ENCODE measurements around the gene HHAT. TPM values are rescaled to one million over a fixed set of nuclear protein-coding genes. Genes with fewer than 3 reads are reported as not detected.
A peak's percentile ranks its signal among the peaks of the same experiment; 100 is the strongest.

Gene HHAT
- total RNA-seq, 2 donors from 2014 or later: 7.5 to 9.2 TPM

DNA sequence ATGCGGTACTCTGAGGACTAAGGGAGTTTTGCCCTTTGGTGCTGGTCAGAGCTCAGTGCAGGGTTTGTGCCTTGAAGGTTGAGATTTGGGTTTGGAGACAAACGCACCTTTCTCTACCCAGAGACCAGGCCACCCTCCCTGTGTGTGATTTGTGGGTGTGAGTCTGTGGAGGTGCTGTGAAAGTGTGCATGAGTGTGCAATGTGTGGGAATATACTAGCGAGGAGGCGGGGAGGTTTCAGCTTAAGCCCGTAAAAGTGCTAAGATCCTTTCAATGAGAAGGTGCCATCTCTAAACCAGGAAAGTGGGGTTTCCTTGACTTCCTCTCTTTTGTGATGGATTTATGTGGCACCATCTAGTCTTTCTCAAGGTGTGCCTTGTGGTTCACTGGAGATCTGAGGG, 225.7 kb downstream of the HHAT start:
- no peaks in the 10 kb centered on the region for H3K27me3 Mint-ChIP-seq
- no peaks in the 10 kb centered on the region for H3K9me3 ChIP-seq (ENCODE audit: control insufficient read depth, low read length, poor library complexity, severe bottlenecking)
- no peaks in the 10 kb centered on the region for H3K4me1 Mint-ChIP-seq
- no peak overlapping the region for H3K27ac Mint-ChIP-seq
- H3K36me3 Mint-ChIP-seq (ENCODE audit: low read depth): no peaks in the 10 kb centered on the region
- DNase-seq: no peak
- no peak overlapping the region for H3K4me3 Mint-ChIP-seq
- ATAC-seq: no peak

DNA sequence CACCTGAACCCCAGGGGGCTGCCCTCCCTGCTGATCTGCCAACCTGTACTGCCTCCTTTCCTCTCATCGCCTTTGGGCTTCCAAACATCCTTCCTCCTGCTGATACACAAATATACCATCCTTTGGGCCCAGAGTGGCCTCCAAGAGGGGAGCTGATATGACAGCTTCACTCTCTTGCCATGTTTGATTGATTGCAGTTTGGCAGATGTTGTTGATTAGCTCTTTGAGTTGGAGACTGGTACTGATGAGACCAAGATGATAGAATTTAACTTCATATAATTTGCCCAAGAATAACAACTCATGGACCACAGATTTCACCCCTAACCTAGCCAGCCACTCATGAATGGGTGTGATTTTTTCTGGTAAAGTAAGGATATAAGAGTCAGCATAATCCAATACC, 227.8 kb downstream of the HHAT start:
- H3K9me3 ChIP-seq (ENCODE audit: control insufficient read depth, low read length, poor library complexity, severe bottlenecking): no peaks in the 10 kb centered on the region
- Mint-ChIP-seq H3K4me1 (no peaks in the 10 kb centered on the region), H3K36me3 (ENCODE audit: low read depth) (no peaks in the 10 kb centered on the region), H3K27ac (no peak overlapping the region), H3K4me3 (no peak overlapping the region), H3K27me3 (no peaks in the 10 kb centered on the region)
- ATAC-seq (no peak), DNase-seq (no peak)

DNA sequence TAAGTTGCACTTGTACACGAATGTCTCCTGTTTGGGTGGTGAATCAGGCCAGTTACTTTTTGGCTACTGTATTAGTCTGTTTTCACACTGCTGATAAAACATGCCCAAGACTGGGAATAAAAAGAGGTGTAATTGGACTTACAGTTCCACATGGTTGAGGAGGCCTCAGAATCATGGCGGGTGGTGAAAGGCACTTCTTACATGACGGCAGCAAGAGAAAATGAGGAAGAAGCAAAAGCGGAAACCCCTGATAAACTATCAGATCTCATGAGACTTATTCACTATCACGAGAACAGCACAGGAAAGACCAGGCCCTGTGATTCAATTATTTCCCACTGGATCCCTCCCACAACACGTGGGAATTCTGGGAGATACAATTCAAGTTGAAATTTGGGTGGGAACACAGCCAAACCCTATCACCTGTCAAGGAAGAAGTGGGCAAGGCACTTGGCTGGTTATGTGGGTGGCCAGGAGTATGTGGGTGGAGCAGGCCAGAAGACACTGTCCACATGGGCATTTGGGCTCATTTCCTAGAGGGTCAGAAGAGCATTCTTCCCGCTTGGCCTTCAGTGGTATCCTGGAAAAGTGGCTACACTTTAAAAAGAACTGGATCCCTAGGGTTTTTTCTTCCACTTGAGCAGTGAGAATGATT, 228.8 kb downstream of the HHAT start:
- Mint-ChIP-seq H3K27me3 (no peaks in the 10 kb centered on the region), H3K36me3 (ENCODE audit: low read depth) (no peaks in the 10 kb centered on the region), H3K27ac (no peak overlapping the region), H3K4me3 (no peak overlapping the region), H3K4me1 (no peaks in the 10 kb centered on the region)
- no peak for ATAC-seq
- DNase-seq: no peak
- no peaks in the 10 kb centered on the region for H3K9me3 ChIP-seq (ENCODE audit: control insufficient read depth, low read length, poor library complexity, severe bottlenecking)

DNA sequence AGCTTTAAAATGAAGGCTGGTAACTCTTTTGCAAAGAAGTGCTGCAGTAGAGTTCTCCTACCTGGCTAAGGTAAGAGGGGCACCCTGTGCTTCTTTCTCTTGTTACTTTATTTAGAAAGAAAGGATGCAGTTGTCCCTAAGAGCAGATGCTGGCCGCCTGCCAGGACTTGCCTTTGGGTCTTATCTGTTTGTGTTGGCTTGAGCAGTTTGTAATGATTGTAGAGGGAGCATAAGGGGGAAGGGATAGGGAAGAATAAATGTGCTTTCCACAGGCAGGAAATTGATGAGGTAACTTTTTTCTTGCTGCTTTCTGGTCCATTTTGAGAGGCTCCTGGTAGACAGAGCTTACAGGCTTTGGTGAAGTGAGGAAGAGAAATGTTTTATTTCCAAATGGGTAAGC, 229.6 kb downstream of the HHAT start:
- H3K4me3 Mint-ChIP-seq: no peak overlapping the region
- no peak overlapping the region for H3K27ac Mint-ChIP-seq
- ATAC-seq: no peak
- H3K27me3 Mint-ChIP-seq: no peaks in the 10 kb centered on the region
- H3K9me3 ChIP-seq (ENCODE audit: control insufficient read depth, low read length, poor library complexity, severe bottlenecking): no peaks in the 10 kb centered on the region
- no peaks in the 10 kb centered on the region for H3K4me1 Mint-ChIP-seq
- no peaks in the 10 kb centered on the region for H3K36me3 Mint-ChIP-seq (ENCODE audit: low read depth)
- no peak for DNase-seq

DNA sequence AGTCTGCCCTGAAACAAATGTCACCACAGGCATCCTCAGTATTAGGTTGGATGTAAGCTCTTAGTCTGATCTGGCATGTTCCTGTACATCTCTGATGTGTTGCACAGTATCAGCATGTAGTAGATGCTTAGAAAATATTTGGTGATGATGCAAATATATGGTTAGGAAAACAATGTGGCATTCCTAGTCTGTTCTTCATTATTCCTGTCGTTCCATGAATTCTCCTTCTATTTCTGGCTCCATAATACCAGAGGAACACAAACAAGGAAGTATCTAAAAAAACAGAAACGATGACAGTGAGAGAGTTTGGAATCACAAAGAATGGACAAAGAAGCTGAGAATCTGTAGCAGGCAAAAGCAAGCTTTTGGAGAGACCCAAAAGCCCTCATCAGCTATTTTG, 236.6 kb downstream of the HHAT start:
- no peaks in the 10 kb centered on the region for H3K27me3 Mint-ChIP-seq
- DNase-seq (no peak), ATAC-seq (no peak)
- no peak overlapping the region for H3K27ac Mint-ChIP-seq
- H3K4me1 Mint-ChIP-seq: peaks cover under 1% of the 10 kb centered on the region
- peaks cover 2% of the 10 kb centered on the region for H3K36me3 Mint-ChIP-seq (ENCODE audit: low read depth)
- H3K9me3 ChIP-seq (ENCODE audit: control insufficient read depth, low read length, poor library complexity, severe bottlenecking): no peaks in the 10 kb centered on the region
- no peak overlapping the region for H3K4me3 Mint-ChIP-seq

DNA sequence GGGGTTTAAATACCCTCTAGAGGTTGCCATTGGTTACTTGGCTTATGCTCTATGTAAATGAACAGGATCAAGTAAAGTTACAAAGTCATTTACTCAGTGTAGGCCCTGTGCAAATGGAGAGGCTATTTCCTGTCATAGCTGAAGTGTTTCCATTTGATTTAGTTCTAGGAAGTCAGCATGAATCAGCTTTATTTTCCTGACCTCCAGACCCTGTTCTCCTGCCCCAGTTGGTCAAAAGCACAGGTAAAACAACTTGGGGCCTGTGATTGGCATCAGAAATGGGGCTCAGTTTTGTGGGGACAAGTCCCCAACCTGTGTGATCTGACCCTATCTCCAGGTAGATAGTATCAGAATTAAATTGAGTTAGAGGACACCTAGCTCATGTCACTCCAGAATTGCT, 239.9 kb downstream of the HHAT start:
- DNase-seq (no peak), ATAC-seq (no peak)
- no peak overlapping the region for H3K4me3 Mint-ChIP-seq
- H3K9me3 ChIP-seq (ENCODE audit: control insufficient read depth, low read length, poor library complexity, severe bottlenecking): no peaks in the 10 kb centered on the region
- peaks cover 2% of the 10 kb centered on the region for H3K4me1 Mint-ChIP-seq
- H3K27me3 Mint-ChIP-seq: no peaks in the 10 kb centered on the region
- peaks cover 2% of the 10 kb centered on the region for H3K36me3 Mint-ChIP-seq (ENCODE audit: low read depth)
- no peak overlapping the region for H3K27ac Mint-ChIP-seq

DNA sequence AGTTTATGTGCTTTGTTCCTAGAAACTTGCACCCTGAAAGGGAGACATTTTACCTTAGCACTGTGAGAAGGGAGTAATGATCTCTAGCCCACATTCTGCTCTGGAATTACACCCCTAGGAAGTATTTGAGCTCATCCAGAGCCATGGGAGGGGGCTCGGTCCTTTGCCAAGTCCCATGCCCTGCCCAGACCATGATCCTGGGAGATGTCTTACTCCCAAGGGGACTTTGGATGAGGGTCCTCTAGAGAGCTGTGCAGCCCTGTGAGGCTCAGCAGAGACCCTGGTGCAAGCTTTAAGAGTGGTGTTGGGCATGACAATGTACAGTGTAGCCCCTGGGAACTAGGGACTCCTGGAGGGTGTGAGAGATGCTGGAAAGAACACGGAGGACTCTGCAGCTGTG, 241.4 kb downstream of the HHAT start:
- no peak overlapping the region for H3K27ac Mint-ChIP-seq
- no peak for ATAC-seq
- DNase-seq: no peak
- H3K9me3 ChIP-seq (ENCODE audit: control insufficient read depth, low read length, poor library complexity, severe bottlenecking): no peaks in the 10 kb centered on the region
- H3K4me1 Mint-ChIP-seq: peaks cover 2% of the 10 kb centered on the region
- no peak overlapping the region for H3K4me3 Mint-ChIP-seq
- no peaks in the 10 kb centered on the region for H3K27me3 Mint-ChIP-seq
- peaks cover 2% of the 10 kb centered on the region for H3K36me3 Mint-ChIP-seq (ENCODE audit: low read depth)

DNA sequence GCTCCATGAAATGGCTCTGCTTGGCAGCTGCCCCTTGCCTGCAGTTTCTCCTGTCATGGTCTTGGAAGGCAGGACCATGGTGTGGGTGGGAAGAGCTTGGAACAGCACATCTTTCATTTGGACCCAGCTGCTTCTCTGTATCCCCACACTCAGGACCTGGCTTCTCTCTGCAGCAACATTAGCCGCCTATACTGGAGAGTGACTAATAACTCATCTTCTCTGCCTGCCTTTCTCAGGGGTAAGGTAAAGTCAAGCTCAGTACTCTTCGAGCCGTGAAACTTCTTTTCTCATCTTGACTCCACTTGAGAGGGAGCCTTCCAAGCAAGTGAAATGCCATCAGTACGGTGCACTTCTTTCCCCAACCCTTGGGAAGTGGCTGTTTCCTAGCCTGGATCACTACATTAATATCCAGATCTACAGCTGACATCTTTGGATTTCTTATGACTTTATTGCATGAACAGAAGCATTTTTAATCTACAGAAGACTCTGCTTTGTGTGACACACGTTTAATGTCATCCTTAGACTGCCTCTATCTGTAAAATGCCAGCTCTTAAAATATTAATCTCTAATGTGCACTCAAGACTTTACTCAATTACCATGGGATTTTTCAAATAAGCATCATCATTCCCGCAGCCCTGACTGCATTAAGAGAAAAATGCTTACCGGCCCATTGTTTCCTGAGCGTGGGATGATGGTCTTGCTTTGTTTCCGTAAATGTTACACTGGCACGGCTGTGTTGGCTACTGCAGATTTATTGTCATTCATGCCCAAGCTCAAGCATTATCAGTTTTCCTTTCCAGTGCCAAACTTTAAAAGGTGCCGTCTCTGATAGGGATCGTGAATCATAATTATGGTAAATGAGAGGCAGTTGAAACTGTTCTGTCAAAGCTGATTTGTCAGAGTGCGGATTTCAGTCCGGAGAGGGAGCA, 242.9 kb downstream of the HHAT start:
- Mint-ChIP-seq H3K27me3 (no peaks in the 10 kb centered on the region), H3K4me3 (no peak overlapping the region), H3K4me1 (peaks cover 2% of the 10 kb centered on the region), H3K36me3 (ENCODE audit: low read depth) (peaks cover 2% of the 10 kb centered on the region), H3K27ac (no peak overlapping the region)
- no peak for DNase-seq
- H3K9me3 ChIP-seq (ENCODE audit: control insufficient read depth, low read length, poor library complexity, severe bottlenecking): peaks cover 3% of the 10 kb centered on the region
- ATAC-seq: no peak

DNA sequence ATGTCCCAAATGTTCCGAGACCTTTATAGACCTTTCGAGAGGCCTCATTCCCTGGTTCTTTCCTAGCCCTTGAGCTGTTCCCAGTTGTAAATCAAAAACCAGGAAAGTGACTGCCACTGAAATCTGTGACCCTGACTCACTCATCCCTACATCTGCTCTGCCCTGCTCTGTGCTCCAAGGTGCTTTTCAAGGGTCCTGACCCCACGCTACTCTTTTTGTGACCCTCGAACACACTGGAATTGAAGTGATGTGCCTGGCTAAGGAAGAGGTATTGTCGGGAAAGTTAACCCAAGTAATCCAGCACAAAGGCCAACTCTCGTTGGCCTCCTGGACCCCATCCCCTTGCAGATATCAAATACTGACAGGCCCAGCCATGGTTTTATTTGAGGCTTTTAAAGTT, 244.4 kb downstream of the HHAT start:
- Mint-ChIP-seq H3K4me1 (peaks cover 2% of the 10 kb centered on the region), H3K36me3 (ENCODE audit: low read depth) (peaks cover 2% of the 10 kb centered on the region)
- peaks cover 3% of the 10 kb centered on the region for H3K9me3 ChIP-seq (ENCODE audit: control insufficient read depth, low read length, poor library complexity, severe bottlenecking)

DNA sequence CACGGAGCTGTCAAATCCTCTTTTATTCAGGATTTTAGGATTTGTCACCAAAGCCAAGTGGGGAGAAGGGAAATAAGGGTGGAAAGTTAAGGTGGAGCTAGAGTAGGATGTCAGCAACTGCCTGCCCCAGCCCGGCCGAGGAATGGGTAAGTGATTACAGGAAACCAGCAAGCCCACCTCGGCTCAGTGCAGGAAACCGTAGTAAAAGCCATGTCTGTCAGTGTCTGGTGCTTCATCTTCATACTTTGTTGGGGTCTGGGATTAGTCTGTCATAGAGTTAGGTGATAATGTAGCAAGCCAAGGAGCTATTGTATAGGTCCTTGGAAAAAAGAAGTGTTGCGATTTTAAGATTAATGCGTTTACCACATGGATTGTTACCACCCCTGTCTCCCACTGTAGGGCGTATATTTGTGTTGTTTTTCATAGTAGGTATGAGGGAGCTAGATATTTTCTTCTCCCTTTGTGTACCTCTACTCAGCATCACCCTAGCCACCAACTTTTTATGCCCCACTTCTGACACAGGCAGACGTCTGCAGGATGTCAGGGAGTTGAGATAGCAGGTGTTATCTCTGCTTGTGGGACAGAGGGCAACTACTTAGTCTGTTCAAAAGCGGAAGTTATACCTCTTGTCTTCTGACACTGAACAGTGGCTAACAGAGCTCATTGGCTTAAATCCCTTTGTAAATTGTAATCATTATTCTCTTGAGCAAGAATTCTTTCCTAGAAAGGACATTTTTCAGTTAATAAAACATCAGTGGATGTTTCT, 253.7 kb downstream of the HHAT start:
- H3K27ac Mint-ChIP-seq: no peak overlapping the region
- DNase-seq (no peak), ATAC-seq (no peak)
- H3K9me3 ChIP-seq (ENCODE audit: control insufficient read depth, low read length, poor library complexity, severe bottlenecking): no peaks in the 10 kb centered on the region
- H3K4me1 Mint-ChIP-seq: peaks cover 7% of the 10 kb centered on the region
- no peaks in the 10 kb centered on the region for H3K27me3 Mint-ChIP-seq
- no peak overlapping the region for H3K4me3 Mint-ChIP-seq
- no peaks in the 10 kb centered on the region for H3K36me3 Mint-ChIP-seq (ENCODE audit: low read depth)

More for the DNA sequence above, 244.4 kb downstream of the HHAT start:
- Mint-ChIP-seq H3K4me3 (no peak overlapping the region), H3K27ac (no peak overlapping the region), H3K27me3 (no peaks in the 10 kb centered on the region)
- DNase-seq: no peak
- no peak for ATAC-seq

DNA sequence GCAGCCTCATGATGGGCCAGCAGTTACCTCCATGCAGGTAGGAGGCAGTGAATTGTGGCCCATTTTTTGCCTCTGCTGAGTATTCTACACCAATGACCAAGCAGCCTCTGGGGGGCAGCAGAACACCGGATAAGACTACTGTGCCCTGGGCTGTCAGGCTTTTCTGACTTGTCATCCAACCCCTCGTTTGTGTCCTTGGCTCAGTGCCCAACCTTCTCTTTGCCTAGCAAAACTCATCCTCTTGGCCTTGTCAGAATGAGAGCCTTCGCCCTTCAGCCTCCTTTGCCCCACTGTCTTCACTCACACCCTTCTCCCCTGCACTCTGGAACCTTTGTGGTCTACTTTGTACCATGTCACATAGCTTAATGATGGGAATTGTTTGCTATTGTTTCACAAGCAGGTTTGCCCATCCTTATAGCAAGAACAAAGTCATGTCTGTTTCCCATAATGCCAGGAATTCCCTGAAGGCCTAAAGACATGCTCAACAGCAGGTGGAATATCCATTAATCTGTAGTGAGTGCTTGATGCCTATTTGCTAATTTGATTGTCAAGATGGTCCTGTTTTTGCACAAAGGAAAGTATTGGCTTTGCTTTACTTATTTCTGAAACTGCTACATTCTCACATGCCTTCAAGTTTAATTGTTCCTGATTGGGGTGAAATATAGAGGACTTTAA, 255.9 kb downstream of the HHAT start:
- DNase-seq (peak in 2 of 3 donors; percentile 17 to 31), ATAC-seq (peak; percentile 61)
- Mint-ChIP-seq H3K36me3 (ENCODE audit: low read depth) (no peaks in the 10 kb centered on the region), H3K27me3 (no peaks in the 10 kb centered on the region), H3K4me1 (peaks cover 7% of the 10 kb centered on the region), H3K27ac (no peak overlapping the region), H3K4me3 (no peak overlapping the region)
- no peaks in the 10 kb centered on the region for H3K9me3 ChIP-seq (ENCODE audit: control insufficient read depth, low read length, poor library complexity, severe bottlenecking)

DNA sequence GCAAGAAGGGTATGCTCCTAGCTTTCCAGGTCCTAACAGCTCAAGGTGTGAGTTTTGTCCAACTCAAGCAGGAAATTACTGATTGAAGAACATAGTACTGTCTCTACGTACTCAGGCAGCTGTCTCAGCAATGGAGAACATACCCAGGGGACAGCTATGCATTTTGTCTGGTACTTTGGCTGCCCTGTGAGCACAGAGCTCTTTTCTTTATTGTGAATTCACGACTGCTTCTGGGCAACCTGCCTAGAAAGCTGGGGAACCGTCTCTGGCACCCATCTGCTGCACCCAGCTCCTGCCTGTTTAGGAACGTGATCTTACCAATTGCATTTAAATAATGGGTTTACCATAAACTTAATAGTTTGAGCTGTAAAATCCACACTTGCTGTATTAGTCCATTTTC, 258.1 kb downstream of the HHAT start:
- H3K4me3 Mint-ChIP-seq: no peak overlapping the region
- H3K27me3 Mint-ChIP-seq: no peaks in the 10 kb centered on the region
- no peak overlapping the region for H3K27ac Mint-ChIP-seq
- H3K36me3 Mint-ChIP-seq (ENCODE audit: low read depth): peaks cover 3% of the 10 kb centered on the region
- H3K9me3 ChIP-seq (ENCODE audit: control insufficient read depth, low read length, poor library complexity, severe bottlenecking): no peaks in the 10 kb centered on the region
- DNase-seq (no peak), ATAC-seq (no peak)
- peaks cover 3% of the 10 kb centered on the region for H3K4me1 Mint-ChIP-seq

DNA sequence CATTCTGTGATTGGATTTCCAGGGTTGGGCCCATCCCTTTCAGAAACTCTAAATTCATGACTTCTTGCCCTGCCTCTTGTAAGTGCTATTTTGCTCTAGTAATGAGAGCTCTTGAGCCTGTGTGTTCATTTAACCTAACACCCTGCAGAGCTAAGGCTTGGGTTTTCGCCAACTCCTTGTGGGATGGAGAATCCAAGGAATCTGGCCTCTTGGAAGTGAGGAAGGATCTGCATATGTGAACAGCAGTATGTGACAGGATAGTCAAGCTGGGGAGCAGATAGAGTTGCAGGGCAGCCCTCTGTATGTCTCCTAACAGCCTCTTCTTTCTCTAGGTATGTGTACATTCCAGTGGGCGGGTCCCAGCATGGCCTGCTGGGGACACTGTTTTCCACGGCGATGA, 258.9 kb downstream of the HHAT start:
- no peaks in the 10 kb centered on the region for H3K9me3 ChIP-seq (ENCODE audit: control insufficient read depth, low read length, poor library complexity, severe bottlenecking)
- H3K36me3 Mint-ChIP-seq (ENCODE audit: low read depth): peaks cover 3% of the 10 kb centered on the region
- H3K4me3 Mint-ChIP-seq: no peak overlapping the region
- DNase-seq (no peak), ATAC-seq (no peak)
- no peaks in the 10 kb centered on the region for H3K27me3 Mint-ChIP-seq
- H3K27ac Mint-ChIP-seq: no peak overlapping the region
- H3K4me1 Mint-ChIP-seq: peaks cover 3% of the 10 kb centered on the region
